Stimulated activated CD8-positive, alpha-beta memory T cell treated with anti-CD3 and anti-CD28 coated beads, Interleukin-2, amount 100 ng/mL, for 1 hour (primary cell): ENCODE results near the gene ELOVL5.
"Not testable (repeated sequence)": the region's sequence is repeated elsewhere in the genome, so short reads cannot be mapped to it uniquely, and the experiment has no call there.

Source experiments
- DNase-seq, 2 donors: peaks; one replicate each; pipeline ENCODE4 v3.0.0-alpha.2; 2020; ENCODE audit warnings: low read depth in 2 of 2

Gene ELOVL5

DNA sequence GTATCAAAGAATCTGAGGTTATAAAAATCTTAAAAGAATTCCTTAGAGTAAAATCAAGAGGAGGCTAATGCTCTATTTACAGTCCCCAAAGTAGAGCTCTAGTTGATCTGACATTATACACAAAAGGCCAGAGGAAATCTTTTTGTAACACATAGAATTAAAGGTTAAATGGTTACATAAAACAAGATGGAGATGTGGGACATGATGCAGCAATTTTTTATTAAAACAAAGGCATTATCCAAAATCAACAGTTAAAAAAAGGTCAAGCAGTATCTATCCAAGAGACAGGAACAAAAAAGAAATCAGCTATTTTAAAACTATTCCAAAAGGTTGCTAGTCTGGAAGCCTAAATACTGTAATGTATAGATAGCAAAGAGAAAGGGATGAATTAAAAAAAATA lies 20.4 kb downstream of the ELOVL5 start:
- DNase-seq, result no peak

DNA sequence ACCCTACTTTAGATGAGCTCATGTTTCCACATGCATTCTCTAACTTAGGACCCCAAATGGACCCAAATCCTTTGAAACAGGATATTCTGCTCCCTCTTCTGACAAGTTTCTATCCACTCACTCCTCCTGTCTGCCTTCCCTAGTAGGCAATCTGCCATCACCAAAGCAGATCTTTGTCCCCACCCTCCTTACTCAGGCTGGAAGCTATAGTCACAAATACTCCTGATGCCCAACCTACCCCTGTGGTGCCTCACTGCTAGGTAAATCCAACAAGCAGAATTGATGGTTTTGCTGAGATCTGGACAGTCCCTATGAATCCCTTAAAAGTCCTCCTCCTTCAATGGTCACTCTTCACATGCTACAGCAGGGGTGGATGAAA lies 21.7 kb downstream of the ELOVL5 start:
- DNase-seq, result no peak

DNA sequence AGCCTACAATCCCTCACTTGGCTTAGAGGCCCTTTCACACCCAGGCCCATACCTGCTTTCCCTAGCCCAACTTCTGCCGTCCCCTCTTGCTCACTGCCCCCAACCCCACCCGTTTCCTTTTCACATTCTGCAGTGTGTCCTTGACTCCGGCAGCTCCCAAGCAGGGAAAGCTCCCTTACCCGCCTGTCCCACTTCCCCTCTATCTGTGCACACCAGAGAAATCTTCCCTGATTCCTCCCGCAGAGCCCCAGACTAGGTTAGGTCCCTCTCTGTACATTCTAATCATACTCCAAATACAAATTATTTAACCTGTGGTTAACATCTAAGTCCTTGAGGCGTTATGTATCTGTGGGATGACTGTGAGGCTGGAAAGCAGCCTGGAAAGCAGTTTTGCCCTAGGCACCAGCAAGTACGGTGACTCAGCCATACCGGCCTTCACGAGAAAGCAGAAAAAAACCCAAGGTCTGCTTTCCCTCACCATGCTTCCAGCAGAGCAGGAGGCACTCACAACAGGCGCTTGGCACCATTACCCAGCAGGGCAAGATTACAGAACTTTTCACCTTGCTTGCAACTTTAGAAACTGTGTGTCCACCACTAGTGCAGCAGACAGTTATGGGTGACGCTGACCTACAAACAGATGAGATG lies 22.3 kb downstream of the ELOVL5 start:
- no peak for DNase-seq

GRCh38 chr6:53325785-53326184 lies 23.0 kb downstream of the ELOVL5 start:
- DNase-seq, result no peak

- no peak for DNase-seq
Measured at GRCh38 chr6:53322188-53323029, 26.3 kb downstream of the ELOVL5 start.

GRCh38 chr6:53321701-53322100 lies 27.0 kb downstream of the ELOVL5 start:
- no peak for DNase-seq

DNA sequence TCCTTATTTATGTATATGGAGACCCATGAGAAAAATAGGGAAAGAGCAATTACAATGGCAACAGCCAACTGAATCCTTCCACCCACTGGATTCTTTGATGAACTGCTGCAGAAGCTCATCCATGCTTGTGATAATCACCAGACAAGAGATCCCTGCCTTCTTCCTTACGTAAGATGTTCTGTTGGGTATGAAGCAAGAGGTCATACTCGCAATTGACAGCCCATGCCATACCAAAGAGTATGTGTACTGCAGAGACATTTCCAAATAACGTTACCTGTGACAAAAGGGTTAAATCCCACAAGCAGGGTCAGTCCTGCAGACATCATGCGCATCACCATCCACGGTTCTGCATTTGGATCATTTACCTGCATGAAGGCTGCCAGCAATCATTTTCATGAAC lies 27.8 kb downstream of the ELOVL5 start:
- DNase-seq, result no peak

- DNase-seq, result no peak
Measured at GRCh38 chr6:53318429-53318828, 30.3 kb downstream of the ELOVL5 start.

DNA sequence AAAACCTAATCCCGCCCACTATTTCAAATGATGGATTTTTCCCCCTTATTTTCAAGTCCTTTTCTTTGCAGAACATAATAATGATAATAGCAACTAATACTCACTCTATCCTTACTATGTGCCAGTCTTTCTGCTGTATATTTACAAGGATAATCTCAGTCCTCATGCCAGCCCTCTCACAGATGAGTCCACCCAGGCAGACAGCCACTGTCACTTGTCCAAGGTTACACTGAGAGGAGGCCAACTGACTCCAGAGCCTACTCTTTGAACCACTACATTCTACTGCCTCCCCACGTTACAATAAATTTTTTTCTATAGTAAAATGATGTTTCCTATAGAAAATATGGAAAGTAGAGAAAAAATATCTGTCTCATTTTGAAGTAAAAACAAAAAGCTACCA lies 30.9 kb downstream of the ELOVL5 start:
- no peak for DNase-seq

- not testable (repeated sequence) for DNase-seq
Measured at GRCh38 chr6:53317299-53317698, 31.5 kb downstream of the ELOVL5 start.

GRCh38 chr6:53316142-53316541 lies 32.6 kb downstream of the ELOVL5 start:
- no peak for DNase-seq

- no peak for DNase-seq
Measured at GRCh38 chr6:53315086-53315724, 33.5 kb downstream of the ELOVL5 start.

- DNase-seq, result no peak
Measured at GRCh38 chr6:53313784-53314400, 34.9 kb downstream of the ELOVL5 start.

DNA sequence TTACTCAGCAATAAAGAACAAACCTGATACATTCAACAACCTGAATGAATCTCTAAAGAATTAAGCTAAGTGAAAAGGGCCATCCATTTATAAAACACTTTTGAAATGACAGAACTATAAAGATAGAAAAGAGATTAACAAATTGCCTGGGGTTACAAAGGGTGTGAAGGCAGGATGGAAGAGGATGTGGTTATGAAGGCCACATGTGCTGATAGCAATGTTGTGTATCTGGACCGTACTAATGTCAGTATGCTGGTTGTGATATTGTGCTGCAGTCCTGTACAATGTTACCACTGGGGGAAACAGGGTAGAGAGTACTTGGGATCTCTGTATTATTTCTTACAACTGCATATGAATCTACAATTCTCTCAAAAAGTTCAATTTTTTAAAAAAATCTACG lies 36.4 kb downstream of the ELOVL5 start:
- no peak for DNase-seq

- DNase-seq, result no peak
Measured at GRCh38 chr6:53311586-53311935, 37.2 kb downstream of the ELOVL5 start.

- DNase-seq, result no peak
Measured at GRCh38 chr6:53310771-53311585, 37.8 kb downstream of the ELOVL5 start.

GRCh38 chr6:53309901-53310300 lies 38.8 kb downstream of the ELOVL5 start:
- no peak for DNase-seq

- no peak for DNase-seq
Measured at GRCh38 chr6:53309059-53309900, 39.5 kb downstream of the ELOVL5 start.

DNA sequence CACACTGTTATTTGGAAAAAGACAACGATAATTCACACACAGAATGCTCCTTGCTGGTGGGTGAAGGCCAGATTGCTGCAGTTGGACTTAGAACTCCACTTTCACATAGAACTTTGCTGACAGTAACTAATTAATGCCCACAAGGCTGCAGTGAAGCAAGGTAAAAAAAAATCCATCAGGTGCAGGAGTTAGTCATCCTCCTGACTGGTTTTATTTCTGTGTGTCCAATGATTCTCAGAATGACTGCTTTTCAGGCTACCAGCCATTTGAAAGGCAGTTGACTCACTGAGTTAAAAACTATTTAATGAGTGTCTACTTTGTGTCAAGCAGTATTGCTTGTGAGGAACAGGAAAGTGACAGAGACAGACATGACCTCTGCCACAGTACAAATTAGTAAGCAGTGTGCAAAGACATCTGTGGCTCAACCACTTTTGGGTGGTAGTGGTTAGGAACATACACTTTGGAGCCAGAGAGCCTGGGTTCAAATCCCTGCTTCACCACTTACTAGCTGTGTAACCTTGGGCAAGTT lies 41.9 kb downstream of the ELOVL5 start:
- no peak for DNase-seq

DNA sequence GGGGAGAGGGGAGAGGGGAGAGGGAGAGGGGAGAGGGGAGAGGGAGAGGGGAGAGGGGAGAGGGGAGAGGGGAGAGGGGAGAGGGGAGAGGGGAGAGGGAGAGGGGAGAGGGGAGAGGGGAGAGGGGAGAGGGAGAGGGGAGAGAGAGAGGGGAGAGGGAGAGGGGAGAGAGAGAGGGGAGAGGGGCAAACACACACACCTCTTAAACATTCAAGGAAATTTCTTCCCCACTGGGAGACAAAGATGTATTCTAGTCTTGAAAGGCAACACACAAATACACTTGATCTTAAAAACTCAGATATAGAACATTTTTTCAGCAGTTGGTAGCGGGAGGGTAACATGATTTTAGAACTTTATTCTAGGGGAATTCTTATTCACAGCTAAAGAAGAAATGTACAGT lies 42.5 kb downstream of the ELOVL5 start:
- not testable (repeated sequence) for DNase-seq
